T47D (cell line): ENCODE results near the gene TRIM50.
"Not testable (repeated sequence)": the region's sequence is repeated elsewhere in the genome, so short reads cannot be mapped to it uniquely, and the experiment has no call there.

Experiments
- DNase-seq, 2 experiments: peaks; one replicate each; pipeline versions ENCODE4 v3.0.0 to v3.0.0-alpha.2; 2011 to 2012; ENCODE audit warnings: low read depth in 1 of 2, low spot score in 1 of 2
- in situ Hi-C: cut with HindIII; loops from 2 replicates; pipeline ENCODE4 v1.10.0; 2016; ENCODE audit warnings: low sequenced_read_pairs, low pct_unique_long_range_greater_than_20kb

Gene TRIM50

GRCh38 chr7:73267813-73268212 lies 60.1 kb downstream of the TRIM50 start:
- in situ Hi-C loops, DNase-seq: not testable (repeated sequence)

- DNase-seq, in situ Hi-C loops: not testable (repeated sequence)
These were observed 61.0 kb downstream of the TRIM50 start for GRCh38 chr7:73266719-73267368.
